8988T (cell line): ENCODE results near the gene MOSPD2.
A peak's percentile ranks its signal among the peaks of the same experiment; 100 is the strongest.

Experiments
- DNase-seq: peaks from one replicate; pipeline ENCODE4 v3.0.0; 2011

MOSPD2 gene

DNA sequence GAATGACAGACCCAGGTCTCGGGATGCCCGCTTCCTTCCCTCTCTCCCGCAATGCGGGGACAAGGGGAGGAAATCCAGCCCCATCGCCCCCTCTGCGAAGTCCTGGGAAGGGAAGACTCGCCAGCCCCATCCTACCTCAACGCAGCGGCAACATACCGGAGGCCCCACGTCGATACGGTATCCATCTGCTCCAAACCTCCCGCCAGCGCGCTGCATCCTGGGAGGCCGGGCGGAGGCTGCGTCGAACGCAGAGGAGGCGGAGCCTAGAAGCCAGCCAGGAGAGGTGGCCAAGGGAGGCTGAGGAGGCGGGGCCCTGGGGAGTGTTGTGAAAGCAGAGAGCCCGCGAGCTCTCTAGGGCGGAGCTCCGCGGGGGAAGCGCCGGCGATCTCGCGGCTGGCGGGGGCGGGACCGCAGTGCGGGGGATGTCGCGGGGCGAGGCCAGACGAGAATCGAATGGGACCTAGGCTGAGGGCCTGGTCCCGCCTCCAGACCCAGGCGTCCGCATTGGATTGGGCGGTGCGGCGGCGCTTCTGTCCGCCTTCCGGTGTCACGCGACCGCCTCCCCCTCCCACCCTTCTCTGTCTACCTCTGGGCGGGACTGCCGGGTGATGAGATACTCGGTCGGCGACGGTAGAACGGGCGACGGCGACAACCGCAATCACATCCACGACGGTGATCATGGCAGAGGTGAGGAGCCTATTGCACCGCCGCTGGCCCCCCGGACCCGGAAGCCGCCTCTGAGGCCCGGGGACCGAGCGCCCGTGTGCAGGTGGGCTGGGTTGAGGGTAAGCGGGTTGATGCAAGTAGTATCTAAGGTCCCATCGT lies at the start of gene MOSPD2, which contains the start of gene FANCB:
Gene MOSPD2, plus strand, starts transcription at position 571 of the 825 bp plus-strand sequence. Its CDS starts 108 bp downstream, at position 679.
Gene FANCB, minus strand, starts transcription at position 219 of the 825 bp plus-strand sequence. CDS start 7,559 bp downstream, outside the sequence.
- peak; percentile 51 for DNase-seq

DNA sequence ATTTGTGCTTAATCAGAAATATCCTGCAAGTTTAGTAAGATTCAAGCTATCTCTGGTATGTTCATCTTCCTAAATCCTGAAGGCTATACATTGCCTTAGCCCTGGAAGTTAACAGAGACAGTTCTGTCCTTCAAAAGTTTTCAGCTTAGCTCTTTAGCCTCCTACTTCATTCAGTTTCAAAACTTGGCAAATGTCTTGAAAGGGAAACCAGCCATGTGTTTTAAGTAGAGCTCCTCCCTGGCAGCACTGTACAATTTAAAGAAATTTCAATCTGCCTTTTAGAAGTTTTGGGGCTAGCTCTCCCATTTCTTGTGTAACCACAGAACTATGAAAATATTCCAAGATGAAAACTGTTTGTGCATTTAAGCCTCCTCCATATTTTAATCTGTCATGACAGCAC lies 47.4 kb upstream of the MOSPD2 start:
- DNase-seq, result no peak

DNA sequence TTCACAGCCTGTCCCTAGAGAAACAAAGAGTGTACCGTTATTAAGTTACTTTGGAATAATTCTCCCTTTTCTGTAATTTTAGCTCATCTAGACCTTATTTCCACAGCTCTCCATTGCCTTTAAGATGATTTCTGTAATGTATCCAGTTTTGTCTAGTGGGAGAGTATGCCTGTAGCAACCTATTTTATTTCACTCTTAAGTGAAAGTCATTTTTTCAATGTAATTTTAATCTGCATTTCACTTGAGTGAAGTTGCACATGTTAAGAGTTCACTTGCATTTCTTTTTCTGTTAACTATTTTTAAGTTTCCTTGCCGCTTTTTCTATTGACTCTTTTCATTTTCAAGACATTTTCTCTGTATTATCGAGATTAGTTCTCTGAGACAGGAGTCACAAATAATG lies 46.9 kb upstream of the MOSPD2 start:
- no peak for DNase-seq

DNA sequence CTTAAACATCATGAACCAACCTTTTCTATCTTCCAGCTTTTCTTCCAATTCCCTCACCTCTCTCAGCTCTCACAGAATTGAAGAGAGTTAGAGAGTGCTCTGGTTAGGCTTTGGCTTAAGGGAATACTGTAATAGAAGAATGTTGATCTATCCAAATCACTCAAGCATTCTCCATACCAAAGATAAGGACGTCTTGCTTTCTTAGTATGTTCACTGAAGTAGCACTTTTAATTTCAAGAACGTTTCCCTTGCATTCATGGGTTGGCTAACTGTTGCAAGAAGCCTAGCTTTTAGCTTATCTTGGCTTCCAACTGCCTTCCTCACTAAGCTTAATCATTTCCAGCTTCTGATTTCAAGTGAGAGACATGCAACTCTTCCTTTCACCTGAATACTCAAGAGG lies 43.6 kb upstream of the MOSPD2 start:
- DNase-seq, result no peak

DNA sequence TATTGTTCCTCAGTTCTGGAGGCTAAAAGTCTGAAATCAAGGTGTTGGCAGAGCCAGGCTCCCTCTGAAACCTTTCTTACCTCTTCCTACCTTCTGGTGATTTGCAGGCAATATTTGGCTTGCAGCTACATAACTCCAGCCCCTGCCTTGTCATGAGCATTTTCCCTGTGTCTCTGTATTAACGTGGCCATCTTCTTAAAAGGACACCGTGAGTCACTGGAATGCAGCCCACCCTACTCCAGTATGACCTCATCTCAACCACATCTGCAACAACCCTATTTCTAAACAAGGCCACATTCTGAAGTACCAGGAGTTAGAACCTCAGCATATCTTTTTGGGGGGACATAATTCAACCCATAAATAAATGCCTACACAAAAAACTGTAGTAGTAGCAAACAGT lies 41.1 kb upstream of the MOSPD2 start:
- no peak for DNase-seq

DNA sequence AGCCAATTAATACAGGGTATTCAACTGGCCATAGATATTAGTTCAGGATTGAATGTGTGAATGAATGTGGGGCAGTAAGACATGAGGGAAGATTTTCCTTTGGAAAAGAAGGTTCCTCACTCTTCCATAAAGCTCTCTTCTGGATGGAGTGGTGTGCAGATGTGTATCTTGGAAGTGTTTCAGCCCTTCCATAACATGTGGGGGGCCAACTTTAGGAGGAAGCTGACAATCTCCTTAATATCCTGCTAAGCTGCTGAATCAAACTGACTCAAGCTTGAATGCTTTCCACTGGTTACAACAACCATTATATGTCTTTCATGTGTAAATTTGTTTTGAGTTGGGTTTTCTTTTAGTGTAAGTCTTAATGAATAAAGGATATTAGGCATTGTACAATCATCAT lies 40.6 kb upstream of the MOSPD2 start:
- DNase-seq, result no peak

DNA sequence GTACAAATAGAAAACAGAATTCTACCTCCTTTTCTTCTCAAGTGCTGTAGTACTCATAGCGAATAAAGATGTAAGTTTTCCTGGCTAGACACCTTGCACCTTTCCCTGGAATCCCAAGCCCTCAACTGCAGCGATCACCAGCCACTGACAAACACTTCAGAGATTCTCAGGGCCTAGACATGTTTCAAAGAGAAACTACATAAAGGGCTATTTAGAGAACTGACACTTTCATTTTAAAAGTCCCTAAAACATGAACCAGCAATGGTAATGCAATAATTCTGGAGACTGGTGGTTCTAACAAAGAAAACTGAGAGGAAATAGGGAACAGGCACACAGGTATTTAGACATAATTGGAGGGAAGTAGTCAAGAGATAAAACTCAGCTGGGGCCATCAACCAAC lies 36.1 kb upstream of the MOSPD2 start:
- no peak for DNase-seq

DNA sequence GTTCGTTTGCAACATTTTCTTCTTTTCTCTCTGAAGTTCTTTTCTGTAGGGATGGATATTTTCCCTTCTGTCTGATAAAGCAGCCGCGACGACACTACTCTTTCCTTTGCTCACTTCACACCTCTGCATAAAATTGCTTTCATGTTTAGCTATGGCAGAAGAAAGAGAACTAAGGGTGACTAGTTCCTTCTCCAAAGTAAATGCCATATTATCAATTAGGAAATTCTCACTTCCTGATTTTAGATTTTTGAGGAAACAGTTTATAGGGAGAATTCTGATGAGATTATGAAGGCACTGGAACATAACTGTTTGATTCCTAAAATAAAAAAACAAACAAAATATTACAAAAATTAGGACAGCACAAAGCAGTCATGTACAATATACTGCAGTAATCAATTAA lies 29.6 kb upstream of the MOSPD2 start:
- DNase-seq, result no peak

DNA sequence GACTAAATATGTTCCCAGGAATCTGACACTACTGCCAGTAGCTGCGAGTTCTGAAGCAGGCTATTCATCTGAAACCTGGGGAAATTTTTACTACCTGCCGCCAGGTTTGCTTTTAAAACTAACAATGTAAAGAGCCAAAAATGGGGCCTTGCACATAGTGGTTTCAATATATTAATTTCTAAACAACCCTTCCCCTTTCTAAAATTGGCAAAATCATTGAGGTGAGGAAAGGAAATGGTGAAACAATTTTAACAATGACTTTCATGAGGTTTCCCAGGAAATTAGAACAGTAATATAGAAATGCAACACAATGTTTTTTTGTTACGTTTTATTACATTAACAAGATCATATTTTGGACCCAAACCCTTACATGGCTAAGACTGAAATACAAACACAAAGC lies 21.7 kb upstream of the MOSPD2 start:
- no peak for DNase-seq

DNA sequence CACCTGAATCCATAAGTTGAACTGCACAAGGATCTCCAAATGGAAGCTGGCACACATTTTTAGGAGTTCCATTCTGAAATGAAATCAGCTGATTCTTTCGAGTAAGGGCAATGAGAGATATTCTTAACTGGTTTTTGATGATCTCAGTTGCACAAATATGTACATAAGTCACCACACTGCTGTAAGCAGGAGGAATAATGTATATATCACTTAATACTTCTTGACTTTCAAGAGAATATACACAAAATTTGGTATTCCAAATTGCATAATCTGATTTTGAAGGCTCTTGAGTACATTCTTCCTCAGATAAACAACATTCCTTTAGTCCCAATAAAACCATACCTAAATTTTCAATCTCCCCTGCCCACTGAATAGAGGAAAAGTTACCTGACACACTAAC lies 8.6 kb upstream of the MOSPD2 start:
- DNase-seq, result no peak

DNA sequence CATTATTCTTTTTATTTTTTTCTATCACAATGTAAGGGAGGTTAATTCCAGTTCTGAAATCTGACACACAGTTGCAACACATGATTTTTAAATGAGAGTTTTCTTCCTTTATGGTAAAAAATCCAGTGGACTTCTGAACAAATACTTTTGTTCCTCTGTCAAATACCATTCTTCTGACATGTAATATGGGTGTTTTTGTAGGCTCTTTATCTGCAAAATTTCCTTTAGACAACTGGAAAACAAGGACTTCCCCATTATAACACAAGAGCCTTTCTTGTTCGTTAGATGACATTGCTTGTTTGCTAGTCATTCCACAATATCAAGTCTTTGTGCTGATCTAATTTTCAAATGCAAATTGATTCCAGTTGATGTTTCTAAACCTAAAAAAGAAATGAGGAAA lies 8.0 kb upstream of the MOSPD2 start:
- no peak for DNase-seq

DNA sequence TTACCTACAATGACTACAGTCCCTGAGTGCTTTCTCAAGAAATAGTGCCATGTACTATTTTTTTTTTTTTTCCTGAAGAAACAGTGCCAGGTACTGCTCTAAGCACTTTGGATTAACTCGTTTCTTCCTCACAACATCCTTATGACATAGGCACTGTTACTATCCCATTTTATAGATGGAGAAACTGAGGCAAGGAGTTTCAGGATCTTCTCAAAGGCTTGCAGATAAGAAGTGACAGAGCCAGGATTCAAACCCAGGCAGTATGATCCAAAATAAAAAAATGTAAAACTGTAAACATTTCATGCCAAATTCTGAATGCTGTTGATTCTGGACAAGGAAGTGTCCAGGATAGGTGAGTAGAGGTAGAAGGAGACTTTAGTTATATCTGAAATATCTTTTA lies 1.5 kb upstream of the MOSPD2 start:
- no peak for DNase-seq

DNA sequence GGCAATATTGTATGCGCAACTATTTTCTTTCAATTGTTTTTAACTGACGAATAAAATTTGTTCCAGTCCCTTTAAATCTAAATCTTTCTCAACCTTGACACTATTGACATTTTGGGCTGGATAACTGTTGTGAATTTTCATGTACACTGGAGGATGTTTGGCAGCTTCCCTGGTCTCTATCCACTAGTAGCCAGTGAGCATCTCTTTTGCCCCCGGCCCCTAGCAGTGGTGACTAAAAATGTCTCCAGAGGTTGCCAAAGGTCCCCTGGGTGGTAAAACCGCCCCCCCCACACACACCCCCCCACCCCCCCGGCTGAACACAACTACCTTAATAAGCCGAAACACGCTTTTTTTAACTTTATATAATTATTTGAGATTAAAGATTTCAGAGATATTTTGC lies 866 bp upstream of the MOSPD2 start:
- no peak for DNase-seq

DNA sequence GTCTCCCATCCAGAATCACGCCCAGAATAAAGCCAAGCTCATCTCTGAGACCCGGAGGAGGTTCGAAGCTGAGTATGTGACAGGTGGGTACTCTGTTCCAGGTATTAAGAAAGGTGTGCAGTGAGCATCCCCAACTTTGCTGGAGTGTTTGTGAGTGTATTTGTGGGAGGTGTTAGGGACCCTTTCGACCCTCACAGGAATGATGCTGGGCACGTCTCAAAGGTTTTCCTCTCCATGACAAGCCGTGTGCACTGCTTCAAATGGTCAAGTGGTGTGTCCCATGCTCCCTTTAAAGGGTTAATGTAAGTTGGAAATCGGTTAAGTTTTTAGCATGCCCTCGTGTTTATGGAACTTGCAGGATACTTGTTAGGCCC lies 442 bp downstream of the MOSPD2 start:
- no peak for DNase-seq

DNA sequence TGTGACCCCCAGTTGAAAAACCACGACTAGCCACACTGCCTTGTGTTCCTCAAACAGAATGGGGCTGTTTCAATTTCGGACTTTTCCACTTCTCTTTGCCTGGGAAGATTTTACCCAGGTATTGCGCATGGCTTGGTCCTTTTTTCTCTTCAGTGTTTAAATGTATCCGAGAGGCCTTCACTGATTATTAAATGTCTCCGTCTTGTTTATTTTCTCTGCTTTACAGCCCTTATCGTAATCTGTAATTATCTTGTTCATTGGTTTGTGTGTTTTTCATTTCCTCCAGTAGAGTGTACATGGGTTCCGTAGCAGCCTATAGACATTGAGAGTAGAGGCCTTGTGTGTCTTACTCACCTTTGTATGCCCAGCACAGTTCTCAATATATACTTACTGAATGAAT lies 2.4 kb downstream of the MOSPD2 start:
- DNase-seq, result no peak

DNA sequence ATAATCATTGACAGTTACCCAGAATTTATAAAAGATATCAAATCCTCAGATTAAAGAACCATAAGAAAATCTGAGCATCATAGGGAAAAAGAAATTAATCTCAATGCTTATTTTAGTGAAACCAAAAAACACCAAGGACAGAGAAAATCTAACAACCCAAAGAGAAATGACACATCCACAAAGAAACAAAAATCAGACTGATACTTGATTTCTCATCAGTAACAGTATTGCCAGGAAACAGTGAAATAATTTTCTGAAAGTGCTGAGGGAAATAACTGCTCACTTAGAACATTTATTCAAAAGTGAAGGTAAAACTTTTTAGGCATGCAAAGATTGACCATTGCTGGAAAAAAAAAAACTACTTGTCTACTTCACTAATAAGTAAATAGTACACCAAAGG lies 10.6 kb downstream of the MOSPD2 start:
- DNase-seq, result no peak

DNA sequence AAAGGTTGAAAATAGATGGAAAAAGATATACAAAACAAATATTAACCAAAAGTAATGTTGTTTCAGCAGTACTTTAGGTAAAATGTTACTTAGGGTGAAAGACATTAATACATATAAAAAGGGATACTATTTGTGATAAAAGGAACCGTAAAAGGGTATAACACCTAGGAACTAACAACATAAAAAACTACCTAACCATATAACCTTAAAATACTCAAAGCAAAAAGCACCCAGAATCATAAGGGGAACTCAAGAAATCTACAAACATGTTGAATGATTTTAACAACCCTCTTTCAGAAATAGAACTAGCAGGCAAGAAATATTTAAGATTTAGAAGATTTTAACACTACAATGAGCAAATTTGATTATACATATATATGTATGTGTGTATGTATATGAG lies 11.5 kb downstream of the MOSPD2 start:
- DNase-seq, result no peak

DNA sequence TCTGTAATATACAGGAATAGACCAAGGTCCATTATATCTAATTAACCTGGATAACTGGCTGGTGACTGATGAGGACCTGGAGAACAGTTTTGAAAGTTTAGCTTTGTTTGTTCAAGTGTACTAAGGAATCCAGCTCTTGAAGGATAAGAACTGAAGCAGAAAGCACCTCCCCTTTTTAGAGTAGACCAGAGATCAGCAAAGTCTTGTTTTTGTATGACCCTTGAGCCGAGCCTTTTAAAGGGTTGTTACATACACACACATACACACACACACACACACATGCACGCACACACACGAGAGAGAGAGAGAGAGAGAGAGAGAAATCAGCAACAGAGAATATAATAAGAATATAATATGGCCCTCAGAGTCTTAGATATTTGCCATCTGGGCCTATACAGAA lies 13.0 kb downstream of the MOSPD2 start:
- DNase-seq, result no peak

DNA sequence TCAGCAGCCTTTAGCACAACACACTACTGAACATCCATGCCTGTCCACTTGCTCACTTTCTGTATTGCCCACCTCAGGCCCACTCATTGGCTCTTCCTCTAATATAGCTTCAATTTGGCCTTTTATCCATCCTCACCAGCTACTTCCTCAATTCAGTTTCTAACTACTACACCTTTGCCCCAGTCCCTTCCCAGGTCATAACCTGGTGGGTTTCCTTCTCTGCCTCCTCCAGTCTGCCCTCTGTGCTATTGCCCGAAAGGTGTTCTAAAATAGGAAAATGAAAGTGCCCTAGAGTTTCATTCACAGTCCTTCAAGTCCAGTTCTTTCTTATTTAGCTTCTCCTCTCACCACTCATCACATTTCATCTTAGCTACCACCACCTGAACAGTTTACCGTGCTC lies 23.1 kb downstream of the MOSPD2 start:
- no peak for DNase-seq

DNA sequence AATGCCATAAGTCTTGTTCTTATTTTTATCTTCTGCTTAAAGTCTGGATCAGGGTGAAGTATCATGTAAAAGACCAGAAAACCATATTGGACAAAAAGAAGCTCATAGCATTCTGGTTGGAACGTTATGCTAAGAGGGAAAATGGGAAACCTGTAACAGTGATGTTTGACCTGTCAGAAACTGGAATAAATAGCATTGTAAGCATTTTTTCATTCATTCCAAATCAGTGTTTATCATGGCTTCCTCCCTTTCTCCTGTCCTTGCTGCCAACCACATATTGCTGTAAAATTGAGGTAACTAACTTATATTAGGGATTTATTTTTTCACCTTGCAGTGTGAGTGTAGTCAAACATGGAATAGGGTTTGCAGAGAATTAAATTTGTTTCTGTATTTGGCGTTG lies 23.8 kb downstream of the MOSPD2 start:
- no peak for DNase-seq

DNA sequence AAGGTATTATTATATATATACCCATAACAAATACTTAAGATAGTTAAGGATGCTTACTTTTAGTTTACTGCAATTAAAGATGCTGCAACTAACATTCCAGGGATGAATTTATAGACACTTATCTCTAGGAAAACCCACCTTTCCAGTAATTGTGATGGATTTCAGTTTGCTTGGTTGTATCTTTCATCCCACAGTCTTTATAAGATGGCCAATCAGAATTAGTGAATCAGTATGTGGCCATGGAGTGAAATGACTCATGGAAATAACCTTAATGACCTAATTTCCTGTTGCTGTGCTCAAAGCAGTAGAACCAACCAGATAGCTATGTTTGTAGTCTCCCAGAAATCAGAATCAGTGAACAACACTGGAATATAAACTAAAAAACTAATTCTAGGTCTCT lies 26.4 kb downstream of the MOSPD2 start:
- DNase-seq, result no peak

DNA sequence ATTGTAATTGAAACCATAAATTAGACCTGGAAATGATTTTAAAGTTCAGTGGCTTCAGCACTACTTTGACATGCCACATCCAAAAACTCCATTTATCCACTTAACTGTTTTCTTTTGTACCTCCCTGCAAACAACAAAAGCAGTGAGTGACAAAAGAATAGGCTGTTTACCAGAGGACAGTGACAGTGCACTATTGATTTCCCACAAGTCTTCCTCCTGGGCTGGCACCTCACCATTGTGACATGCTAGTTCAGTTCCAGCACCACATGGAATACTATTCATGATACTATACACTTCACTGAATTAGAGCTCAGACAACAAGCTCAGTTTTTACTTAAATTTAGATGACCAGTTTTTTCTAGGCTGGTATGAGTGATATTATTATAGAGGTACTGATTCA lies 29.3 kb downstream of the MOSPD2 start:
- DNase-seq, result no peak

DNA sequence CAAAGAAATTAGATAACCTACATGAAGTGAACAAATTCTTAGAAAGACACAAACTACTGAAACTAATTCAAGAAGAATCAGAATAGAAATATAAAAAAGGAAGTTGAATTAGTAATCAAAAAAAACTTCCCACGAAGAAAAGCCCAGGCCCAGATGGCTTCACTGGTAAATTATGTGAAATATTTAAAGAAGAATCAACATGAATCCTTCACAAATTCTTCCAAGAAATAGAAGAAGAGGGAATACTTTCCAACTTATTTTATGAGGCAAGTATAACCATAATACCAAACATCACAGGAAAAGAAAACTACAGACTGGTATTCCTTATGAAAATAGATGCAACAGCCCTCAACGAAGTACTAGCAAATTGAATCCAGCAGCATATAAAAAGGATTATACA lies 30.7 kb downstream of the MOSPD2 start:
- no peak for DNase-seq

DNA sequence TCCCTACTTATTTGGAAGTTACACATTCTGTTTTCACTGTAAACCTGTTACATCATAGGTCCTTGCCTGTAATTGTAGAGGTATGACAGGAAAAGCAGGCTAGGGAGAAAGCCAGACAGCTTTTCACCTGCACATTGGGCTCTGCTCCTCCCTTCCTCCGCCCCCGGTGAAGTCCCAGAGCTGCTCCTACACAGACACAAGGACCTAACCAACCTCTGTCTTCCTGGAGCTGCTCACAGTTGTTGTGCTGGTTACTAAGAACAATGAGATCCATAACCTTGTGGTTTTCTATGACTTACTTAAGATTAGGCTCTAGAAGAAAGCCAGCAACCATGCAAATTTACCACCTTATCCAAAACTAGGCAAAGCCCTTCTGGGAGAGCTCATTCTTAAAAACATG lies 40.0 kb downstream of the MOSPD2 start:
- no peak for DNase-seq

DNA sequence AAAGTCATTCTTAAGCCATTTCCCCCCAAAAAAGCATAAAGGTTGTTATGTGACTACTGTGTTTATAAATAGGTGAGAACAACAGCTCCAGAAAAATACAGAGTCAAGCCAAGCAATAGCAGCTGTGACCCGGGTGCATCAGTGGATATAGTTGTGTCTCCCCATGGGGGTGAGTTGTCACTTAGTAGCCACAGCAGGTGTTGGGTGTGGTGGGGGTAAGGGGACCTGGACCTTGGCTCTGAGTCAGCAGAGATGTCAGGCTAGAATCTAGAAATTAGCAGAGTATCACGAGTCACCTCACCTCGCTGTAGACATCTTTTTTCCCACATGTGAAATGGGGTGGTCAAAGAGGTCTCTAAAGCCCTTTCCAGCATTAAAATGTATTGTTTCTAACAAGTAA lies 42.4 kb downstream of the MOSPD2 start:
- no peak for DNase-seq
